GM21723 (cell line): ENCODE data around the gene CDH23.

Experiments used
- ATAC-seq: cut with Tn5 transposase; IDR thresholded peaks from one replicate; pipeline ENCODE4 v1.9.1; 2021; ENCODE audit warnings: mild to moderate bottlenecking, moderate library complexity; ENCODE audit not compliant: unreplicated experiment

Gene CDH23

DNA sequence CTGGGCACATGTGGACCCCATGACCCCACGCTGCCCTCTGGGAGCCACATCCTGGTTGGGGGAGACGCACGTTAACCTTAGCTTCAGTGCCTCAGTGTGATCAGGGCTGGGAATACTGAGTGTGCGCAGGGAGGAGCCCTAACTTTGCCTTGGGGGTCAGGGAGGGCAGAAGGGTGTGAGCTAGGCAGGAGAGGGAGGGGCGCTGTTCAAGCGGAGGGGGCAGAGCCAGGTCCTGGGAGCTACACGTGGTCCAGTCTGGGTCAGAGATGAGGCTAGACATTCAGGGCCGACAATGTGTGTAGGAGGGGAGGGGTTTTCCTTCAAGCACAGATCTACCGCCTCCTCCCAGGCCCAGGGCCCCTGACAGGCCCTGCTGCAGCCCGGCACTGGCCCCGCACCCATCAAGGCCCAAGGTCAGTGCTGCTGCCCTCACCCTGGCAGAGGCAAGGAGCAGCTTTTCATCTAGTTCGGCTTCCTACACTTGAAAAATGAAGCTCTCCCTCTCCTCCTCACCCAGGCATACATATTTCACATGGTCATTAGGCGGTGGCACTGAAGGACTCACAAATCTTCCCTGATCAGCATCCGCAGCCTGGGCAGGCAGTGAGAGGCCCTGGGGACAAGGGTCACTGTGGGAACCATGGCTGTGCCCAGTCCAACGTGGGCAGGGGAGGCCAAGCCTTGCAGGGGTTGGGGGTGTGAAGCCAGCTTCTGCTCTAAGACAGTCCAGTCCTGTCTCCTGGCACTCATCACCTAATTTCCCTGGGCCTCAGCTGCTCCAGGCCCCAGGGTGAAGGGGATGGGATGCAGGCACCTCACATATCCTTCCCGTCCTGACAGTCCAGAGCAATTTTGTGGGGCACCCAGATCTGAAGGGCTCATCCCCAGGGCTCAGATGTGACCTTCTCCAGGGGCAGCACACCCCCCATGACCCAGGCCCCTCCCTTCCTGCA is 275.6 kb downstream of the CDH23 start:
- ATAC-seq = no peak

DNA sequence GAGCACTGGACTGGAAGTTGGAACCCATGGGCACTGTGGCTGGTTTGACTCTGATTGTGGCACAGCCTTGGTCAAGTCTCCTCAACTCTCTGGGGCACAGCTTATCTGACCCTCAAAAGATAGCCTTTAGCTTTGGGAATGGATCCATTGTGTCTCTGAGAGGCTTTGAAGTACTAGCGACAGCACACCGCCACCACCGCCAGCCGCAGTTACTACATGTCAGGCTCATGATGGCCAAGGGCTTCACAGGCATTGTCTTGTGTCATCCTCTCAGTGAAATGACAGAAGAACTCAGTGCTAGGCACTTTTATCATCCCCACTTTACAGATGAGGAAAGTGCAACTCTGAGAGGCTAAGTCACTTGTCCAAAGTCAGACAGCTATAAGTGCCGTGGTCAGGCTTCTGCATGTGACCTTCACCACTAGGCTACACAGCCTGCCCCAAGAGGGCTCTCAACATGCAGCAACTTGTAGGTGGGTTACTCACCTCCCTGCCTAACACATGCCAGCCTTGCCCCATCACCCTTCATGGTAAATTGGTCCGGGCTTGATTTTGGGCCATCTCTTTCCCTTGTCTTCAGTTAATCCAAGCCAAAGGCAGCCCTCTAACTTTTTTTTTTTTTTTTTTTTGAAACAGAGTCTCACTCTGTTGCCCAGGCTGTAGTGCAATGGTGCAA is 278.7 kb downstream of the CDH23 start:
- ATAC-seq = no peak

DNA sequence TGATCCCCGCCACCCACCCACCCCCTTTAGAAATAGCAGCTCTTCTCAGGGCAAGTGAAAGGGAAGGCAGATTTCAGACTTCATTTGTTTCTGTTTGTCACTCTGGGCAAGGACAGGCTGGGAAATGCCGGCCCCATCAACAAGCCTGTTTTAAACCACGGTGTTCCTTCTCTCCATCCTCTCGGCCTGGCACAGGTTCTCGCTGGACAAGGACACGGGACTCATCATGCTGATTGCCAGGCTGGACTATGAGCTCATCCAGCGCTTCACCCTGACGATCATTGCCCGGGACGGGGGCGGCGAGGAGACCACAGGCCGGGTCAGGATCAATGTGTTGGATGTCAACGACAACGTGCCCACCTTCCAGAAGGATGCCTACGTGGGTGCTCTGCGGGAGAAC is 280.5 kb downstream of the CDH23 start:
- ATAC-seq = no peak

DNA sequence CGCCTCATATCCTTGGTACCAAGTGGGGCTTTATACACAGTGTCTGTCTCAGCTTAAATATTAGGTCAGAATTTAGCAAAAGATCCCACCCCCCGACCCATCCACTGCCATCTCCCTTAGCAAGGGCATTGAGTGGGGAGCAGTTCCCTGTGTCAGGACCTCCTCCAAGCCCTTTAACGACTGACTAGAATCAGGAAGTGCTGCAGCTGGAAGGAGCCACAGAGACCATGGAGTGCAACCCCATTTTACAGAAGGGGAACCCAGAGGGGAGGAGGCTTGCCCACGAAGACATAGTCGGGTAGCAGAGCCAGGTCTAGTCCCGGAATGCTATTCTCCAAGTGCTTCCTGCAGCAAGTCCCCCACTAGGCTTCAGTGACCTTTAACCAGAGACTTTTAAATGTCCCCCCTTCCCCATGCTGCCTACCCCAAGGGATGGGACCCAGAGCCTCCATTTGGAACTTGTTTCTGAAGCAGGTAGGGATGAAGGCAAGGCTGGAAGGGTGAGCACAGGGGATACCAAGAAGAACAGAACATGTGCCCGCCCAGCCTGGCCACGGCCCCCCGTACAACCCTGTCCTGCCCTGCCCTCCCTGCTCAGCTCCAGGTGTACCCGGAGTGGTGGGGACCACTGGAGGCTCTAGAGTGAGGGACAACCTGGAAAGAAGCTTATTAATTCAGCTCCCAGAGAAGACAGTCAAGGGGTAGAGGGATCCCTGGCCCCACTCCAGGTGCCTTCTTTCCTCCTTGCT is 281.5 kb downstream of the CDH23 start:
- no peak for ATAC-seq

DNA sequence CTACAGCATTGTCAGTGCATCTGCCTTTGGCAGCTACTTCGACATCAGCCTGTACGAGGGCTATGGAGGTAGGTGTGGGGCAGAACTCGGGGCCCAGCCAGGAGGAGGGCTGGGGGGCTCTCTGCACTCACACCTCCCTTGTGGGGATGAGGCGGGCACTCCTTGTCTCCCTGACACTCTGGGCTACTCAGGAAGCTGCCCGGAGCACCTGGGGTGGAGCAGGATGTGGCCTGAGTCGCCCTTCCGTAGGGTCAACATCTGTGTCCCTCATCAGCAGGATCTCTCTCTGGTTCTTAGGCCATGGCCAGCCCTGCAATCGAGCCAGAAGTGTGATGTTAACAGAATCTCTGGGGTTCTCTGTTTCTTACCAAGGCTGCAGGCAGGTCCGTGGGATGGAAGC is 282.7 kb downstream of the CDH23 start:
- no peak for ATAC-seq

DNA sequence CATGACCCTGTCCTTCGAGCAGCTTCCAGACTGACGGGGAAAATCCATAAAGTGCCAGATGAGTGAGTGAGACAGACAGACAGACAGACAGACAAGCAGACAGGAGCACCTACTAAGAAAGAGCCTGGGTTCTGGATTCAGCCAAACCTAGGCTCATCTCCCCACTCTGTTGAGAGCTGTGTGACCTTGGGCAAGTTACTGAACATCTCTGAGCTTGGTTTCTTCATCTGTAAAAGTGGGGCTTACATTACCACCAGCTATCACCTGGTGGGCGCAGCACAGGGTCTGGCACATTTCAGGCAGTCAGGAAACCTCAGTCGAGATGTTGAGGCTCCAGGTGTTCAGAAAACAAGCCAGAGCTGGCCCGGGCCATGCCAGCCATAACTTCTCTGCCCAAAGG is 285.3 kb downstream of the CDH23 start:
- ATAC-seq = no peak

DNA sequence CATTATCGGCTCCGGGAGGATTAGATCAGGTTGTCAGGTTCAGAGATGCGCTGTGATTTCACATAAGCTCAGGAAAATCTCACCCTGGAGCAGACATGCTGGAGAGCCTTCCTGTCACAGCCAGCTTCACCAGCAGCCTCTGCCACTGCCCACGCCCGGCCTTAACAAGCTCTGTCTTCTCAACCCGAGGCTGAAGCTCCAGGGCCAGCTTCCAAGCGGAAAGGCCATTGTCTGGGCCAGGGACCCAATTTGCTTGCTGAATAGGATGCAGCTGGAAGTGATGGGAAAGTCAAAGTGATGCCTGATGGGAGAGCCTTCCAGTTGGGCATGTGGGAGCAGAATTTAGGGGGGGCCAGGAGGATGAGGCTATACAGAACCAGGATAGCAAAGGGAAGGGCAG is 286.6 kb downstream of the CDH23 start:
- no peak for ATAC-seq

DNA sequence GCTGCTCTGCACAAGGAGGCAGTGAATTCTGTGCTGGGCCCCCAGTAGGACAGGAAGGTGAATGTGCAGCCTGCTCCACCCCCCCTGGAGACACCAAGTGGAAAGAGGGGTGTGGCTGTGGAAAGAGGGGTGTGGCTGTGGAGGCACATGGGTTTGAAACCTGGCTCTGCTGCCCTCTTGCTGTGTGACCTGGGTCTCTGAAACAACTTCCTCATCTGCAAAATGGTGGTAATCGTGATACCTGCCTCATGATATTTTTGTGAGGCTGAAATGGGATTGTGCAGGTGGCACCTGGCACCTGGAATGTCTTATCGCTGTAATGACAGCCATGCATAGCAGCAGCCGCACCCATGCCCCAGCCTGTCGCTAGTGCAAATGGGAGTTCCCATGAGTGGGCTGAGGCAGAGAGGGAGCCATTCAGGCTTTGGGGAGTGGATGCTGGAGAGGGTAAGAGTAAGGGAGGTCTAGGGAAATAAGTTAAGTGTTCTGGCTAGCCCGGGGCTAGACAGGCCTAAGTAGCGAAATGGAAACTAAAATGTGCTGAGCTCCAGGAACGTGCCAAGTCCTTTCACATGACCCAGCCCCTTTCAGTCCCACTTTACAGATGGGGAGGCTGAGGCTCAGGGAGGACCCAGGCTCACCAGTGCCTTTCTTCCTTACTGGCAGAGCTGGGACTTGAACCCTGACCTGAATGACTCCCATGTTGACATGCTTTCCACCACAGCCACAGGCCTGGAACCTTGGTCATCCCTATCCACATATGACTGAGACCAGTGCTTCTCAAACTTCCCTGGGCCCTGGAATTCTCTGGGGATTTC is 287.8 kb downstream of the CDH23 start:
- ATAC-seq = no peak

DNA sequence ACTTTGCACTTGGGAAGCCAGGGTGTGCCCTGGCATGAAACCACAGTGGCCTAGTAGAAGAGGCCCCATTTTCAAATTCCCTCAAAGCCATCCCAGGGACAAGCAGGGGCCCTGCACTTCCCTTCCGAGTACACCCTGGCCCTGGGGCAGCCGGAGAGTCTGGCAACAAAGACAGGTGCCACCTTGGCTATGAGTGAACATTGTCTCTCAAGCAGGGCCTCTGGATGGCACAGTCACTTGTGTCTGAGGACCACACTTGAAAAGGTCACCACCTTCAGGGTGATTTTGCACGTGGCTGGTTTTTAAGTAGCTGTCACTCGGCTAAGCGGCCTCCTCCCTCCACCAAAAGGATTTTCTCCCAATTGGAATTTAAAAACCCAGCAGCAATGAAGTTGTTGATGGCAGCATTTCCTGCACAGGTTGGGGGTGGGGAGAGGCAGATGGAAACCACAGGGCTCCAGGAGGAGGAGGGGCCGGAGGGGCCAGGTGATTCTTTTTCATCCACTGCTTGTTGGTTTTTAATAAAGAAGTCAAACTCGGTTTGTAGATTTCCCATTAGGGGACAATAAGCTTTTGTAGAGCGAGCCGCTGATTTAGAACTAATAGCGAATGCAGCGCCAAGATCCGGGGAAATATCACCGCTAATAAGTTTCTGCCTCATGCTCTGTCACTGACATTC is 289.0 kb downstream of the CDH23 start:
- no peak for ATAC-seq

DNA sequence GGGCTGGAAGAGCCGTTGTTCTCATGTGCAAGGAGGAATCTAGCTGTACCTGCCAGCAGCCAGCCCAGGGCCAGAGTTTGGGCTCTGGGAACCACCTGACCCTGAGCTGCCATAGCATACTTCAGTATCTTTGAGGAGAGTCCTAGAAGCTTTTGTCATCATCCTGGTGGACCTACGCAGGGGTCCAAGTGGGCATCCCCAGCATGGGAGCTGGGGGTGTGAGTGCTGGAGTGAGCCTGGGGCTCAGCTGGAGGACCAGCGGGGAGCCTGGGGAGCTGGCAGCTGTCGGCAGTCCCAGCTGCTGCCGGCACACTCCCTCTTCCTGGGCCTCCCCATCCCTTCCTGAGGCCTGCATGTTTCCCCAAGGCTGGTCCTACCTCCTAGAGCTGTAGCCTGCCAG is 290.4 kb downstream of the CDH23 start:
- ATAC-seq = no peak

DNA sequence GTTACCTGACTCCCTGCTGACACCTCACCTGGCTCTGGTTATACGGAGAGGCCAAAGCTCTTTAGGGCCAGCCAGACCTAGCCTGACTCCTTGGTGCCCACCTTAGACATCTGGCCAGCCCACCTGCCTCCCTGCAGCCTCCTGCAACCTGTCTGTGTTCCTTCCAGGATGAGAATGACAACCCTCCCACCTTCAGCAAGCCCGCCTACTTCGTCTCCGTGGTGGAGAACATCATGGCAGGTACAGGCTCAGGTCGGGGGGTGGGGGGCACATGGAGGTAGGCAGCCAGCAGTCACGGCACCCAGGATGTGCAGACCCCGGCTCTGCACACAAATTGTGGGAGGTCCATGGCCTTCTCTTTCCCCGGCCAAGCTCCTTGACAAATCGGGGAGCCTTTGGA is 290.8 kb downstream of the CDH23 start:
- ATAC-seq = no peak

DNA sequence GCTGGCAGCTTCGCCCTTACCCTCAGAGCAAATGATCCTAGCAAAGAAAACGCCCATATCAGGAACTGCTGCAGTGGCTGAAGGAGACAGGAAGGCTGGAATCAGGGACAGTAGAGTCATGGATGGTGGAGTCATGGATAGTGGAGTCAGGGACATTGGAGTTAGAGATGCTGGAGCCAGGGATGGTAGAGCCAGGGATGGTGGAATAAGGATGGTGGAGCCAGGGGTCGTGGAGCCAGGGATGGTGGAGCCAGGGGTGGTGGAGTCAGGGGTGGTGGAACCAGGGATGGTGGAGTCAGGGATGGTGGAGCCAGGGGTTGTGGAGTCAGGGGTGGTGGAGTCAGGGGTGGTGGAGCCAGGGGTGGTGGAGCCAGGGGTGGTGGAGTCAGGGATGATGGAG is 291.5 kb downstream of the CDH23 start:
- ATAC-seq = no peak

DNA sequence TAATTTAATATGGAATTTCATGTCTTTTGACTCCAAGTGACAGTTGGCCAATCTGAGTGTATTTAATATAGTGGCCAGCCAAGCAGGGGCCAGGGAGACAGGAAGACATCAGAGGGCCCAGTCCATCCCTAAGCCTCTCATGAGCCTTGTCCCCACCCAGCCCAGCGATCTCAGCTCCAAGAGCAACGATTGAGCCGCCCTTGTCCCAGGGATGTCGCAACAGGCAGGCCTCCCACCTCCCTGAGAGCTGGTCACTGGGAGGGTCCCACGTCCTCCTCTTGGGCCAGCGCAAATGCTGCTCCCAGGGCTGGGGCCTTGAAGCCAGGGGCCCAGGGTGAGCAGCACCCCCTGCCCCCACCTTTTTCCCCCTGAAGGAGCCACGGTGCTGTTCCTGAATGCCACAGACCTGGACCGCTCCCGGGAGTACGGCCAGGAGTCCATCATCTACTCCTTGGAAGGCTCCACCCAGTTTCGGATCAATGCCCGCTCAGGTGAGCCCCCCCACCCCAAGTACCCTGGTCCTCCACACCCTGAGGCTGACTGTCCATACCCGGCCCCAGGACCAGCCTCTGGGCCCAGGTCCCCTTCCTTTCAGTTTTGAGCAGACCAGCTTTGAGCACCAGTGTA is 293.5 kb downstream of the CDH23 start:
- no peak for ATAC-seq

DNA sequence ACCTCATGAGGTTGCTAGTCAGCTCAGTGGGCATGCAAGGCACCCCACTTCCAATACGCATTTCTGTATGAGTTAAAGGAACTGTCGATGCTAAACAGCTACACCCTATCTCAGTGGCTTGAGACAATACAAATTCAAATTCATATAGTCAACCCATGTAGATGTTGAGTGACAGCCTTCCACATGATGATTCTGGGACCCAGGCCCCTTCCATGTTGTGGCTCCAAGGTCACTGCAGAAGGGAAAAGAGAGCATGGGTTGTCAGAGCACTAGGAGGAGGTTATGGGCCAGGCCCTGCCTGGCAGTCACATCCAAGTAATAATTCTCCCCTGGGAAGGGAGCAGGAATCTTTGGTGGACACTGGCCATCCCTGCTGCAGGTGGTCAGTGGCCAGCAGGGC is 294.7 kb downstream of the CDH23 start:
- no peak for ATAC-seq

DNA sequence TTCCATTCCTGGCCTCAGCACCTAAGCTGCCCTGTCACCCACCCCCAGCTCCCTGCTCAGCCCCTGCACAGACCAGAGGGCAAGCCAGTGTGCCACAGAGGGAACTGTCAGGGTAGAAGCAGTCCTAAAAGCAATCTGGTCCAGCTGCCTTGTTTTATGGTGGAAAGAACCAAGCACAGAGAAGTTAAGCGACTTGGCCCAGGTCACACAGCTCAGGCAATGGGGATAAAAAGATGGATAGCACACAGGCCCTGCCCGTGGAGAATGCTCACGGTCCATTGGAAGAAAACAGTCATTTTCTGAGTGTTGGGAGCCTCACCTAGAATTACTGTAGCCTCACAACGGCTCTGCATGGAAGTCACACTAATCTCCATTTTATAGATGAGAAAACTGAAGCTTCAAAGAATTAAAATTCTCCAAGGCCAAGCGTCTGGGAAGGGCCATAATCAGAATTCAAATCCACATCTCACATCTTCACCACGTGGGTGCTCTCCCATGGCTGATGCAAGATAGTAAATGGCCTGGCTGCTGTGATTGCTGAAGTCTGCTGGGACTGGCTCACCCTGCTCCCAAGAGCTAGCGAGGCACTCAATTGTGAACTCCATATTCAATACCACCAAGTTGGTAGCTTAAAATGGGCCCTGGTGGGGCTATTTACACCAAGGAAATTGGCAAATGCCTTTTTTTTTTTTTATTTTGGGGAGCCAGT is 296.0 kb downstream of the CDH23 start:
- no peak for ATAC-seq

DNA sequence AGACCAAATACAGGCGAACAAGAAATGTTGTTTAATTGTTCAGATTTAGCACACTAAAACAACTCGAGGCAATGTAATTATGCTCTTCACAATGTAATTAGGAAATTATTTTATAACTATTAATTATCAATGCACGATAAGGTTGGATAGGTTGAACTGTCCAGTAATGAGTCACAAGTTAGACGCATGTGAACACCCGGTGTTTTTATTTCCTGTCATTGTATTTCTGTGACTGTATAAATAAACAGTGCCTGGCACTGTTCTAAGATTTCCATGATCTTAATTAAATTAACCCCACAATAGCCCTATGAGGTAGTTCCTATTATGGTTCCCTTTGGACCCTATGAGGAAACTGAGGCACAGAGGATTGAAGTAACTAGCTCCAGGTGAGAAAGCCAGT is 296.7 kb downstream of the CDH23 start:
- no peak for ATAC-seq

DNA sequence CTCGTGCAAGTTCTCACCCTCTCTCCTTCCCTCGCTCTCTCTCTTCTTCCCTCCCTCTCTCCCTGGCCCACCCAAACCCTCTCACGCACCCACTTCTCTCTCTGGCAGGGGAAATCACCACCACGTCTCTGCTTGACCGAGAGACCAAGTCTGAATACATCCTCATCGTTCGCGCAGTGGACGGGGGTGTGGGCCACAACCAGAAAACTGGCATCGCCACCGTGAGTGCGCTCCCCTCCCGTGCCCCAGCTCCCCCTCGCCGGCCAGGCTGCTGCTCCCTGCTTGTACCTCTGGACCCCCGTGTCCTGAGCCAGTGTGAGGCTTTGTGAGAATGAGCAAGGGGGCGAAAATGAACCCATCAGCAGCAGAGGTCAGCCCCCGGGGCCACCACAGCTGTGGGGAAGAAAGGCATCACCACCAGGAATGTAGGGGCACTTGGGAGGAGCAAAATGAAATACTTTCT is 297.4 kb downstream of the CDH23 start:
- no peak for ATAC-seq

DNA sequence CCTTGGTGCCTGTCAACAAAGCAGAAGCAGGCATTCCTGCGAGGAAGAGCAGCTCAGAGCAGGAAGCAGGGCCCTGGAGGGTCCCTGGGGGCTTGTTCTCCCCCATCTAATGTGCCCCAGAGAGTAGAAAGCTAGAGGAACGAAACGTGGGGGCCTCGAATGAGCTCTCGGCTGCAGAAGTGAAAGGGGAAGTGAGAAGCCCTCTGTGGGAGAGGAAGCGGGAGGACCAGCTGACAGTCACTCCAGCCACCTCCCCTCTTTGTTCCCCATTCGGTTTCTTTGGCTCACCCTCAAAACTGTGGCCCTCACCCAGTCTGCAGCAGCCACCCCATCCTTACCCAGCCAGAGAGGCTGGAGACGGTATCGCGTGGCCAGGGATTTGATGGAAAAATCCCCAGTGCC is 297.8 kb downstream of the CDH23 start:
- ATAC-seq = peak; percentile 89
